IPS-20b (cell line): Measurements from ENCODE around the gene LCE3C.

Experiments used
- H3K27ac ChIP-seq: one replicate; pipeline ENCODE4 v1.5.1; 2013; ENCODE audit warnings: low read length
- H3K27me3 ChIP-seq: 2 replicates; pipeline ENCODE4 v1.6.1; 2013; ENCODE audit warnings: mild to moderate bottlenecking, low read length, inconsistent platforms; ENCODE audit not compliant: insufficient read depth
- H3K36me3 ChIP-seq: 2 replicates; pipeline ENCODE4 v1.6.1; 2013; ENCODE audit warnings: low read depth, mild to moderate bottlenecking, inconsistent platforms, low read length, moderate library complexity; ENCODE audit not compliant: insufficient read depth
- H3K4me1 ChIP-seq: 2 replicates; pipeline ENCODE4 v1.6.1; 2013; ENCODE audit warnings: mild to moderate bottlenecking, control low read depth, inconsistent platforms, low read length, moderate library complexity; ENCODE audit not compliant: insufficient read depth
- H3K4me3 ChIP-seq: 2 replicates; pipeline ENCODE4 v1.5.1; 2013; ENCODE audit warnings: mild to moderate bottlenecking, low read length, inconsistent platforms
- H3K9ac ChIP-seq: 2 replicates; pipeline ENCODE4 v1.6.1; 2013; ENCODE audit warnings: low read depth, mild to moderate bottlenecking, inconsistent platforms, low read length, moderate library complexity
- H3K9me3 ChIP-seq: 2 replicates; pipeline ENCODE4 v1.6.1; 2013; ENCODE audit warnings: mild to moderate bottlenecking, low read depth, low read length, inconsistent platforms; ENCODE audit not compliant: insufficient read depth

Gene LCE3C

GRCh38 chr1:152622803-152623202 is 22.8 kb downstream of the LCE3C start, which contains the start of gene LCE3A:
Gene LCE3A, minus strand, starts transcription at chr1:152623103. Its CDS starts 0 bp downstream, at chr1:152623103.
- Histone ChIP-seq H3K4me3 (no peak within 1 kb of the TSS), H3K27me3 (peaks cover 10% of the 10 kb centered on the region), H3K36me3 (no peaks in the 10 kb centered on the region), H3K27ac (no peak within 1 kb of the TSS), H3K4me1 (no peaks in the 10 kb centered on the region), H3K9ac (no peak within 1 kb of the TSS), H3K9me3 (peaks cover 85% of the 10 kb centered on the region)

- no peaks in the 10 kb centered on the region for H3K36me3 ChIP-seq
- no peak overlapping the region for H3K27ac ChIP-seq
- no peaks in the 10 kb centered on the region for H3K4me1 ChIP-seq
- H3K9ac ChIP-seq, result no peak overlapping the region
- H3K9me3 ChIP-seq, result peaks cover 85% of the 10 kb centered on the region
- H3K27me3 ChIP-seq, result peaks cover 10% of the 10 kb centered on the region
- no peak overlapping the region for H3K4me3 ChIP-seq
These were observed 23.3 kb downstream of the LCE3C start for GRCh38 chr1:152623203-152623844.

GRCh38 chr1:152626744-152627143 is 26.7 kb downstream of the LCE3C start:
- Histone ChIP-seq H3K9ac (no peak overlapping the region), H3K4me1 (no peaks in the 10 kb centered on the region), H3K36me3 (no peaks in the 10 kb centered on the region), H3K27me3 (peaks cover 10% of the 10 kb centered on the region), H3K27ac (no peak overlapping the region), H3K9me3 (peaks cover 89% of the 10 kb centered on the region), H3K4me3 (no peak overlapping the region)

GRCh38 chr1:152630596-152630995 is 30.6 kb downstream of the LCE3C start:
- no peak overlapping the region for H3K27ac ChIP-seq
- H3K9ac ChIP-seq, result no peak overlapping the region
- no peaks in the 10 kb centered on the region for H3K36me3 ChIP-seq
- no peak overlapping the region for H3K4me3 ChIP-seq
- H3K9me3 ChIP-seq, result peaks cover 77% of the 10 kb centered on the region
- H3K27me3 ChIP-seq, result no peaks in the 10 kb centered on the region
- H3K4me1 ChIP-seq, result no peaks in the 10 kb centered on the region

GRCh38 chr1:152640351-152640750 is 40.3 kb downstream of the LCE3C start:
- H3K9me3 ChIP-seq, result peaks cover 64% of the 10 kb centered on the region
- no peak overlapping the region for H3K4me3 ChIP-seq

GRCh38 chr1:152643945-152644344 is 43.9 kb downstream of the LCE3C start:
- H3K36me3 ChIP-seq, result no peaks in the 10 kb centered on the region
- no peak overlapping the region for H3K4me3 ChIP-seq
- H3K9ac ChIP-seq, result no peak overlapping the region
- H3K27ac ChIP-seq, result no peak overlapping the region
- no peaks in the 10 kb centered on the region for H3K27me3 ChIP-seq
- H3K9me3 ChIP-seq, result peaks cover 63% of the 10 kb centered on the region
- no peaks in the 10 kb centered on the region for H3K4me1 ChIP-seq

More at GRCh38 chr1:152640351-152640750, 40.3 kb downstream of the LCE3C start:
- Histone ChIP-seq H3K9ac (no peak overlapping the region), H3K36me3 (no peaks in the 10 kb centered on the region), H3K4me1 (no peaks in the 10 kb centered on the region), H3K27me3 (no peaks in the 10 kb centered on the region), H3K27ac (no peak overlapping the region)

GRCh38 chr1:152645146-152645545 is 45.1 kb downstream of the LCE3C start:
- H3K27ac ChIP-seq, result no peak overlapping the region
- no peaks in the 10 kb centered on the region for H3K36me3 ChIP-seq
- no peak overlapping the region for H3K9ac ChIP-seq
- H3K27me3 ChIP-seq, result no peaks in the 10 kb centered on the region
- no peaks in the 10 kb centered on the region for H3K4me1 ChIP-seq
- peaks cover 62% of the 10 kb centered on the region for H3K9me3 ChIP-seq
- no peak overlapping the region for H3K4me3 ChIP-seq

- Histone ChIP-seq H3K9ac (no peak overlapping the region), H3K9me3 (peaks cover 64% of the 10 kb centered on the region), H3K27me3 (no peaks in the 10 kb centered on the region), H3K27ac (no peak overlapping the region), H3K36me3 (no peaks in the 10 kb centered on the region), H3K4me1 (no peaks in the 10 kb centered on the region), H3K4me3 (no peak overlapping the region)
These were observed 46.6 kb downstream of the LCE3C start for GRCh38 chr1:152646656-152647055.
